Measurements from ENCODE around the gene MEGF8. TPM values are rescaled to one million over a fixed set of nuclear protein-coding genes. Genes with fewer than 3 reads are reported as not detected.

Gene MEGF8
- total and polyA plus RNA-seq, 2 of the 8 experiments (the other 6 are each of a cell fraction or from before 2014, with no cell fraction given) = 13.0 to 23.7 TPM

DNA sequence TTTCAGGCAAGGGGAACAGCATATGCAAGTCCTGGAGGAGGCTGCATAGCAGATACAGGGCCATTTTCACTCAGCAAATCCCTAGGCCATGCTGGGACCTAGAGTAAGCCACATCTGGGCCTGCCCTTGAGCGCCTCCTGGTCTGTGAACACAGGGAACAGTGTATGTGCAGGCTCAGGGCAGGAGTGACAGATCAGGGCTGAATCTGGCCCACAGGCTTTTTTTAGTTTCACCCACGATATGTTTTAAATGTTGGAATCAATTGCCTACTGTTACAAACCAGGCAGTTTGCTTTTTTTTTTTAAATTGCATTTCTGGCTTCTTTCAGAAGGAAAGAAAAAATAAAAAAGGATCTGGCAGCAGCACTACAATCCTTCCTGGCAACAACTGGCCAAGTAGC lies 13.8 kb upstream of the MEGF8 start:
- CTCF ChIA-PET (ENCODE audit: partially characterized antibody) = interaction anchor here (0.6 to 3.8 kb wide), 9 partner anchors 11 to 488 kb away, joined by 3 to 21 read pairs (median 3); partner anchors contain the start of gene POU2F2
- FAIRE-seq (peak; percentile 19), DNase-seq (ENCODE audit: low read depth in 1 of 2, low spot score in 2 of 2) (peak in 1 of 2 experiments; percentile 49)

More for the DNA sequence above, 13.8 kb upstream of the MEGF8 start:
- Histone ChIP-seq H3K79me1 (ENCODE audit: low read depth, low read length) (no peaks in the 10 kb centered on the region), H3K9ac (replicated peaks in 1 of 4; ENCODE audit: extremely low read depth in 1 of 4, low read depth in 3 of 4, low read length in 3 of 4) (no peak overlapping the region), H3K18ac (ENCODE audit: extremely low read depth, low read length) (no peak overlapping the region), H2BK120ac (replicated peaks; ENCODE audit: low read depth, low read length) (no peak overlapping the region), H3K4me3 (ENCODE audit: extremely low read depth in 1 of 4, insufficient read depth in 2 of 4, low read depth in 3 of 4, low read length in 4 of 4) (no peak overlapping the region), H3K36me3 (ENCODE audit: control insufficient read depth in 2 of 4, insufficient read depth in 4 of 4, low read length in 3 of 4) (no peaks in the 10 kb centered on the region), H3K9me3 (ENCODE audit: insufficient read depth in 2 of 2, low read depth in 1 of 2, low read length in 1 of 2) (no peaks in the 10 kb centered on the region), H3K56ac (replicated peaks; ENCODE audit: insufficient read length, low read depth, low read length) (no peak overlapping the region), H2BK20ac (ENCODE audit: low read length) (no peak overlapping the region), H3K27ac (ENCODE audit: low read depth, low read length) (no peak overlapping the region), H4K20me1 (replicated peaks in 1 of 2; ENCODE audit: control insufficient read depth in 1 of 2, insufficient read depth in 2 of 2, low read length in 2 of 2) (no peaks in the 10 kb centered on the region), H2BK12ac (ENCODE audit: low read depth, low read length) (no peak overlapping the region), H2AK5ac (ENCODE audit: low read depth, low read length) (no peak overlapping the region), H2BK5ac (ENCODE audit: low read depth, low read length) (no peak overlapping the region), H3K4me1 (replicated peaks in 1 of 4; ENCODE audit: control insufficient read depth in 3 of 4, insufficient read depth in 4 of 4, low read length in 3 of 4) (peaks cover 0 to 8% (median 2%) of the 10 kb centered on the region in 4 experiments; a peak in 2 of 7 replicates), H3K4ac (replicated peaks; ENCODE audit: insufficient read length, low read depth, low read length) (no peak overlapping the region), H4K91ac (replicated peaks; ENCODE audit: insufficient read length, low read length) (no peak overlapping the region), H3K4me2 (ENCODE audit: insufficient read depth in 1 of 2, low read depth in 2 of 2, low read length in 2 of 2) (no peak overlapping the region), H4K5ac (ENCODE audit: insufficient read length, low read depth, low read length) (no peak overlapping the region), H3K14ac (ENCODE audit: insufficient read length) (no peak overlapping the region), H3K23me2 (ENCODE audit: low read depth, low read length) (peaks cover 6% of the 10 kb centered on the region; the same call in 1 of the 2 replicates), H4K8ac (ENCODE audit: extremely low read depth, insufficient read depth, low read length) (no peak overlapping the region), H2AFZ (ENCODE audit: low read length) (no peak overlapping the region), H3K27me3 (replicated peaks in 1 of 4; ENCODE audit: control insufficient read depth in 3 of 4, extremely low read depth in 1 of 4, insufficient read depth in 3 of 4, low read length in 3 of 4) (peaks cover 0 to 20% (median 11%) of the 10 kb centered on the region in 4 experiments; a peak in 5 of 7 replicates), H3K23ac (ENCODE audit: insufficient read length) (no peak overlapping the region), H3K79me2 (ENCODE audit: control insufficient read depth in 1 of 2, insufficient read depth in 2 of 2, low read length in 2 of 2) (no peaks in the 10 kb centered on the region), H2BK15ac (ENCODE audit: low read length) (no peak overlapping the region)
- POLR2A ChIA-PET (ENCODE audit: partially characterized antibody) = interaction anchor here (1.0 to 1.8 kb wide), 2 partner anchors 12 to 13 kb away, joined by 3 to 7 read pairs; no protein-coding TSS in a partner anchor
- TF ChIP-seq CEBPB (IDR thresholded peaks at IDR 0.05; ENCODE audit: low read depth, low read length) (no peak), SP1 (IDR thresholded peaks at IDR 0.05; ENCODE audit: low read depth, low read length) (no peak), RAD21 (IDR thresholded peaks at IDR 0.05 in 1 of 2, conservative IDR thresholded peaks at IDR 0.05 in 1 of 2; ENCODE audit: low read depth in 2 of 2, low read length in 2 of 2) (peak; percentile 28 to 36; a peak in 3 of 4 replicates)
- TF ChIP-seq, protein P1, sequence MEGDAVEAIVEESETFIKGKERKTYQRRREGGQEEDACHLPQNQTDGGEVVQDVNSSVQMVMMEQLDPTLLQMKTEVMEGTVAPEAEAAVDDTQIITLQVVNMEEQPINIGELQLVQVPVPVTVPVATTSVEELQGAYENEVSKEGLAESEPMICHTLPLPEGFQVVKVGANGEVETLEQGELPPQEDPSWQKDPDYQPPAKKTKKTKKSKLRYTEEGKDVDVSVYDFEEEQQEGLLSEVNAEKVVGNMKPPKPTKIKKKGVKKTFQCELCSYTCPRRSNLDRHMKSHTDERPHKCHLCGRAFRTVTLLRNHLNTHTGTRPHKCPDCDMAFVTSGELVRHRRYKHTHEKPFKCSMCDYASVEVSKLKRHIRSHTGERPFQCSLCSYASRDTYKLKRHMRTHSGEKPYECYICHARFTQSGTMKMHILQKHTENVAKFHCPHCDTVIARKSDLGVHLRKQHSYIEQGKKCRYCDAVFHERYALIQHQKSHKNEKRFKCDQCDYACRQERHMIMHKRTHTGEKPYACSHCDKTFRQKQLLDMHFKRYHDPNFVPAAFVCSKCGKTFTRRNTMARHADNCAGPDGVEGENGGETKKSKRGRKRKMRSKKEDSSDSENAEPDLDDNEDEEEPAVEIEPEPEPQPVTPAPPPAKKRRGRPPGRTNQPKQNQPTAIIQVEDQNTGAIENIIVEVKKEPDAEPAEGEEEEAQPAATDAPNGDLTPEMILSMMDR (IDR thresholded peaks at IDR 0.05; ENCODE audit: control extremely low read depth in 1 of 3, insufficient read depth in 1 of 3, low read depth in 1 of 3, low read length in 3 of 3) = peak; percentile 36 to 56 (median 55); a peak in 3 of 4 replicates
- WGBS, 2 experiments (ENCODE audit: extremely low coverage in 1 of 2, insufficient coverage in 1 of 2, insufficient read length in 1 of 2, insufficient replicate concordance in 2 of 2, low coverage in 1 of 2, low lambda C conversion rate in 2 of 2, missing lambda C conversion rate in 1 of 2) = 73% methylated on average over 2 of the region's 2 CpGs; no CpG with 5 or more reads in 1 of the 2 experiments
